ENCODE measurements around the gene CDC42EP4.

GRCh38 chr17:73274490-73274889 lies 37.3 kb downstream of the CDC42EP4 start:
- no peak for TF ChIP-seq CTCF (conservative IDR thresholded peaks at IDR 0.05; ENCODE audit: low read depth in 2 of 2)
- TF ChIP-seq REST (IDR thresholded peaks at IDR 0.05; ENCODE audit: unreplicated experiment), result no peak
- no peak for TF ChIP-seq EZH2phosphoT487 (IDR thresholded peaks at IDR 0.05; ENCODE audit: unreplicated experiment)
- no peak for TF ChIP-seq EZH2 (IDR thresholded peaks at IDR 0.05; ENCODE audit: low read depth, unreplicated experiment)
- TF ChIP-seq STAT1 (IDR thresholded peaks at IDR 0.05; ENCODE audit: unreplicated experiment), result no peak
- no peak for TF ChIP-seq ETS1 (IDR thresholded peaks at IDR 0.05)
